Erythroblast (primary cell): ENCODE results near the gene MSL2.

Experiments used
- GATA1 ChIP-seq: IDR thresholded peaks from 2 replicates; pipeline ENCODE4 v1.6.1; 2011; ENCODE audit warnings: low read depth, mild to moderate bottlenecking, control low read depth, low read length, moderate library complexity
- POLR2A ChIP-seq: IDR thresholded peaks from 2 replicates; pipeline ENCODE4 v1.6.1; 2011; ENCODE audit warnings: mild to moderate bottlenecking, low read length

GRCh38 chr3:136189859-136190617, 6.1 kb downstream of the MSL2 start:
- TF ChIP-seq POLR2A (no peak), GATA1 (no peak)
